Fibroblast of villous mesenchyme (primary cell): ENCODE data around the gene GPN2. TPM values are rescaled to one million over a fixed set of nuclear protein-coding genes. Genes with fewer than 3 reads are reported as not detected.
"Not testable (repeated sequence)": the region's sequence is repeated elsewhere in the genome, so short reads cannot be mapped to it uniquely, and the experiment has no call there.

Experiments used
- DNase-seq: peaks from one replicate; pipeline ENCODE4 v3.0.0-alpha.2; 2010; ENCODE audit warnings: low read depth
- H3K4me3 ChIP-seq: 2 replicates; pipeline ENCODE4 v1.5.1; 2011; ENCODE audit warnings: low read depth, mild to moderate bottlenecking, low read length
- CTCF ChIP-seq: IDR thresholded peaks from 2 replicates; pipeline ENCODE4 v1.5.1; 2012; ENCODE audit warnings: low read depth, mild to moderate bottlenecking, low read length; ENCODE audit not compliant: insufficient read depth
- total RNA-seq: library from RNA; depleted of rRNA; stranded (reverse); fragments of >200 nt; gene quantifications from 2 replicates; pipeline ENCODE4 v1.2.3, GENCODE V29; 2012

The GPN2 gene
- total RNA-seq, 1 donor: 9.5 TPM

- no peak for DNase-seq
- no peak overlapping the region for H3K4me3 ChIP-seq
- no peak for TF ChIP-seq CTCF
Observed at GRCh38 chr1:26882696-26883463, 7.2 kb downstream of the GPN2 start.

GRCh38 chr1:26881611-26882010 lies 8.5 kb downstream of the GPN2 start:
- not testable (repeated sequence) for DNase-seq

DNA sequence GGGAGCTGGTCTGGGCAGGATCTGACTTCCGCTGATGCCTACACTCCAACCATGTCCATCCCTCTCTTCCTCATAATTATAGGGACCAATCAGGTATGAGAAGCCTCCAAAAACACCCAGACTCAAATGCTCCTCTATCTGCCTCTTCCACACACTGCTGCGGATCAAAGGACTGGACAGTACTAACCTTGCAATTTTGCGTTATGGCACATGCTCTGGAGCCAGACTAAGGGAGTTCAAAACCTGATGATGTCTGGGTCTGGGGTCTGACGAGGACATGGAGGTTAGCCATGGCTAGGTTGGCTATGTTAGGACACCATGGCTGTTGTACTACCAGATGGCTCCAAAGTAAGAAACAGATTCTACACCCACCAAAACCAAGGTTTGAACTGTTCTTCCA lies 10.3 kb downstream of the GPN2 start:
- no peak for DNase-seq
- H3K4me3 ChIP-seq: no peak overlapping the region
- no peak for TF ChIP-seq CTCF

More at GRCh38 chr1:26881611-26882010, 8.5 kb downstream of the GPN2 start:
- H3K4me3 ChIP-seq: not testable (repeated sequence)

DNA sequence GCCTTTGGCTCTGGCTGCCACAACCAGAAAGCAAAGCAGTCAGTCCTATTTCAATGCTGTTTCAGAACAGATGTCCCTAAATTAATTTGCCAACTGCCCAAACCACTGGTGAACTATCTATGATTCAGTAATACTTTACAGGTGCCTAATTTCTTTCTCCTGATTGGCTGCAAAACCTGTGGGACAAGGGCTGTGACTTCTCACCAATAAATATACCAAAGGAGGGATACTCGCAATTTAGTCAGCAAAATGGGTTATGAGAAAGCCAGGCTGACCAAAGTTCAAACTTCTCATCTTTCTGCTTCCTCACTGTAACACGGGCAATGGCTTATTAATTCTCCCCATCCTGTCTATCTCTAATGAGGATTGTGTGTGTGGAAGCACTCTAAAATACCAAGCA lies 12.8 kb downstream of the GPN2 start:
- no peak overlapping the region for H3K4me3 ChIP-seq
- TF ChIP-seq CTCF: no peak
- no peak for DNase-seq

GRCh38 chr1:26874896-26875295 lies 15.2 kb downstream of the GPN2 start:
- H3K4me3 ChIP-seq: no peak overlapping the region
- TF ChIP-seq CTCF: no peak
- no peak for DNase-seq

GRCh38 chr1:26873097-26873496 lies 17.0 kb downstream of the GPN2 start:
- not testable (repeated sequence) for DNase-seq, H3K4me3 ChIP-seq

DNA sequence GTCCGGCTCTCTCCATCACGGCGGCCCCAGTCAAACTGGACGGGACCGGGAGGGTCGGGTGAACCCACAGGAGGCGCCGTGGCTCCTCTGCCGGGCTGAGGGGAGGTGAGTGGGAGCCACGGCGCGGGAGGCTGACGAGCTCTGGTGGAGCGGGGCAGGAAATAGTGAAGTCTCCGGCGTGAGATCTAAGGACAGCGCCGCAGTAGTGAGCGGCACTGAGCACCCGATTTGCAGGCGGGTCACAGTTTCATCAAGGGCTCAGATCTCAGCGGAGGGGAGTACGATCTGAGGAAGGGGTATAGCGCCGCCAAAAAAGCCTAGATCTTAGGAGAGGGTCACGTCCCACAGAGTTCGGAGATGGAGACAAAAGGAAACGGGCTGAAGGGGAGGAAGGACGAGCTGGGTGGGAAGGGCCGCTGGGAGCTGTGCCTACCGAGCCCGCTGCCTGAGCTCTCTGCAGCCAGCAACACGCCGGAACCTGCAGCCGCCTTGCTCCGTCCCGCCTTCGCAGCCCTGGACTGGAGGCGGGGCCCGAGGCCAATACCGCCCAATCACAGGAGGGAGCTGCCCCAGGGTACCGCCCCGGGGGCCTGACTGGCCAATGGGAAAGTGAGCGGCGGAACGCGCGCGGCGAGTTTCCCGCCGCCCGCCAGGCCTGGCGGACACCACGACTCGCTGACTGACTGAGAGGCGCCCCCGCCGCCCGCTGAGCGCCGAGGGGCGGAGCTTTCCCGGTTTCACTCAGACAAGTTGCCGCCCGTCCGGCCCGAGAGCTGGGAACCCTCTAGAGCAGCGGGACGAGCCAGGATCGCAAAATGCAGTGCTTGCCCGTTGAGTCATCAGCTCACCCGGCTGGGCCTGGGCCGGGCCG lies 25.2 kb downstream of the GPN2 start:
- DNase-seq: peak; percentile 98
- peak overlapping the region; percentile 74 for H3K4me3 ChIP-seq
- TF ChIP-seq CTCF: no peak
